ENCODE measurements around the gene MYO7B.

- TF ChIP-seq CTCF (conservative IDR thresholded peaks at IDR 0.05 in 1 of 2, IDR thresholded peaks at IDR 0.05 in 1 of 2; ENCODE audit: low read depth in 1 of 2, low read length in 2 of 2): no peak
- TF ChIP-seq EZH2 (IDR thresholded peaks at IDR 0.05; ENCODE audit: low read length, missing control alignments): no peak
These were observed 41.1 kb downstream of the MYO7B start for GRCh38 chr2:127576433-127577207.
